ENCODE results near the gene GPANK1. TPM values are rescaled to one million over a fixed set of nuclear protein-coding genes. Genes with fewer than 3 reads are reported as not detected.

The GPANK1 gene
- total and polyA plus RNA-seq, 9 of the 15 experiments (the other 6 are each of a cell fraction or from before 2014, with no cell fraction given) = 32.2 to 111 (median 46.3) TPM

DNA sequence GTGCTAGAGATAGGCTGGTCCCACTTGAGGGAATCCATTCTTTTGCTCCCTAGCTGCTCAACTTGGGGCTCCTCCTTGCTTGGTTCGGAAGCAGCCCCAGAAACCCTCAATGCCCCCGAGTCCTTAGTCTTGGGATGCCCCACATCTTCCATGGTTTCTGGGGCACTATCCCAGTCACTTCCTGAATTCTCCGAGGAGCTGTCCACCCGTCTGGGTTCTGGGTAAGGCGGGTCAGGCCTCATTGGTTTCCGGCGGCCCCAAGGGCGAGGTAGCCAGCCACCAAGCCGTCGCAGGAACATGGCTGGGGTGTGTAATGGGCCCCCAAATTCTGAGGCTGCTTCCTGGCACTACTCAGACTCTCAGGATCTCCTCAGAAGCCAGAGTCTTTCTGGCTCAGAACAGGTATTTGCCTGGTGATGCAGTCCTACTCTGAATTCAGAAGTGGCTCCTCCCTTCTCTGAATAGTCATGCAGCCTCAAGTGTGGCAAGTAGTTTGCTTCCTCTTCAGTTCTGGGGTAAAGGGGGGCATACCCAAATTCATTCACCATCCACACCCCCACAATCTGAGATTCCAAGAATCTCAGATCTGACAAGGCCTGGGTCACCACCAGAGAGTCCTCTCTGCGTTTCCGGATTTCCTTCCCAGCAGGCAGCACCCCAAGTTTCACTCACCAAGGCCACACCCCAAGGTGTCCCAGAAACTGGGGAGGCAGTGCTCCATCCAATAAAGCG is 5.0 kb downstream of the GPANK1 start (continued):
- TF ChIP-seq, protein P1, sequence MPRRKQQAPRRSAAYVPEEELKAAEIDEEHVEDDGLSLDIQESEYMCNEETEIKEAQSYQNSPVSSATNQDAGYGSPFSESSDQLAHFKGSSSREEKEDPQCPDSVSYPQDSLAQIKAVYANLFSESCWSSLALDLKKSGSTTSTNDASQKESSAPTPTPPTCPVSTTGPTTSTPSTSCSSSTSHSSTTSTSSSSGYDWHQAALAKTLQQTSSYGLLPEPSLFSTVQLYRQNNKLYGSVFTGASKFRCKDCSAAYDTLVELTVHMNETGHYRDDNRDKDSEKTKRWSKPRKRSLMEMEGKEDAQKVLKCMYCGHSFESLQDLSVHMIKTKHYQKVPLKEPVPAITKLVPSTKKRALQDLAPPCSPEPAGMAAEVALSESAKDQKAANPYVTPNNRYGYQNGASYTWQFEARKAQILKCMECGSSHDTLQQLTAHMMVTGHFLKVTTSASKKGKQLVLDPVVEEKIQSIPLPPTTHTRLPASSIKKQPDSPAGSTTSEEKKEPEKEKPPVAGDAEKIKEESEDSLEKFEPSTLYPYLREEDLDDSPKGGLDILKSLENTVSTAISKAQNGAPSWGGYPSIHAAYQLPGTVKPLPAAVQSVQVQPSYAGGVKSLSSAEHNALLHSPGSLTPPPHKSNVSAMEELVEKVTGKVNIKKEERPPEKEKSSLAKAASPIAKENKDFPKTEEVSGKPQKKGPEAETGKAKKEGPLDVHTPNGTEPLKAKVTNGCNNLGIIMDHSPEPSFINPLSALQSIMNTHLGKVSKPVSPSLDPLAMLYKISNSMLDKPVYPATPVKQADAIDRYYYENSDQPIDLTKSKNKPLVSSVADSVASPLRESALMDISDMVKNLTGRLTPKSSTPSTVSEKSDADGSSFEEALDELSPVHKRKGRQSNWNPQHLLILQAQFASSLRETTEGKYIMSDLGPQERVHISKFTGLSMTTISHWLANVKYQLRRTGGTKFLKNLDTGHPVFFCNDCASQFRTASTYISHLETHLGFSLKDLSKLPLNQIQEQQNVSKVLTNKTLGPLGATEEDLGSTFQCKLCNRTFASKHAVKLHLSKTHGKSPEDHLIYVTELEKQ (CRISPR knock-in tag; IDR thresholded peaks at IDR 0.05) = no peak
- TF ChIP-seq, protein P2, sequence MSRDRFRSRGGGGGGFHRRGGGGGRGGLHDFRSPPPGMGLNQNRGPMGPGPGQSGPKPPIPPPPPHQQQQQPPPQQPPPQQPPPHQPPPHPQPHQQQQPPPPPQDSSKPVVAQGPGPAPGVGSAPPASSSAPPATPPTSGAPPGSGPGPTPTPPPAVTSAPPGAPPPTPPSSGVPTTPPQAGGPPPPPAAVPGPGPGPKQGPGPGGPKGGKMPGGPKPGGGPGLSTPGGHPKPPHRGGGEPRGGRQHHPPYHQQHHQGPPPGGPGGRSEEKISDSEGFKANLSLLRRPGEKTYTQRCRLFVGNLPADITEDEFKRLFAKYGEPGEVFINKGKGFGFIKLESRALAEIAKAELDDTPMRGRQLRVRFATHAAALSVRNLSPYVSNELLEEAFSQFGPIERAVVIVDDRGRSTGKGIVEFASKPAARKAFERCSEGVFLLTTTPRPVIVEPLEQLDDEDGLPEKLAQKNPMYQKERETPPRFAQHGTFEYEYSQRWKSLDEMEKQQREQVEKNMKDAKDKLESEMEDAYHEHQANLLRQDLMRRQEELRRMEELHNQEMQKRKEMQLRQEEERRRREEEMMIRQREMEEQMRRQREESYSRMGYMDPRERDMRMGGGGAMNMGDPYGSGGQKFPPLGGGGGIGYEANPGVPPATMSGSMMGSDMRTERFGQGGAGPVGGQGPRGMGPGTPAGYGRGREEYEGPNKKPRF (IDR thresholded peaks at IDR 0.05; ENCODE audit: low read depth, low read length) = no peak
- TF ChIP-seq NONO (IDR thresholded peaks at IDR 0.05; ENCODE audit: low read depth in 2 of 2, low read length in 1 of 2) (no peak), KAT7 (CRISPR knock-in tag; IDR thresholded peaks at IDR 0.05; ENCODE audit: borderline replicate concordance) (no peak), RBFOX2 (IDR thresholded peaks at IDR 0.05; ENCODE audit: low read depth, low read length) (no peak), KLF1 (tag; IDR thresholded peaks at IDR 0.05) (no peak), ZNF217 (CRISPR knock-in tag; IDR thresholded peaks at IDR 0.05) (no peak), MYC (IDR thresholded peaks at IDR 0.05; ENCODE audit: low read depth, low read length) (no peak), MYC (CRISPR knock-in tag; IDR thresholded peaks at IDR 0.05; ENCODE audit: borderline replicate concordance, low read depth) (peak; percentile 50; the same call in 1 of the 2 replicates), ESRRB (CRISPR knock-in tag; IDR thresholded peaks at IDR 0.05; ENCODE audit: borderline replicate concordance) (no peak), KAT2B (IDR thresholded peaks at IDR 0.05; ENCODE audit: low read depth, low read length) (no peak), ZBTB8A (IDR thresholded peaks at IDR 0.05; ENCODE audit: partially characterized antibody) (no peak), KLF16 (IDR thresholded peaks at IDR 0.05) (no peak), ZNF23 (CRISPR knock-in tag; IDR thresholded peaks at IDR 0.05) (no peak)
- TF ChIP-seq, protein P3, sequence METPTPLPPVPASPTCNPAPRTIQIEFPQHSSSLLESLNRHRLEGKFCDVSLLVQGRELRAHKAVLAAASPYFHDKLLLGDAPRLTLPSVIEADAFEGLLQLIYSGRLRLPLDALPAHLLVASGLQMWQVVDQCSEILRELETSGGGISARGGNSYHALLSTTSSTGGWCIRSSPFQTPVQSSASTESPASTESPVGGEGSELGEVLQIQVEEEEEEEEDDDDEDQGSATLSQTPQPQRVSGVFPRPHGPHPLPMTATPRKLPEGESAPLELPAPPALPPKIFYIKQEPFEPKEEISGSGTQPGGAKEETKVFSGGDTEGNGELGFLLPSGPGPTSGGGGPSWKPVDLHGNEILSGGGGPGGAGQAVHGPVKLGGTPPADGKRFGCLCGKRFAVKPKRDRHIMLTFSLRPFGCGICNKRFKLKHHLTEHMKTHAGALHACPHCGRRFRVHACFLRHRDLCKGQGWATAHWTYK (CRISPR knock-in tag; IDR thresholded peaks at IDR 0.05) = no peak
- TF ChIP-seq, protein P4, sequence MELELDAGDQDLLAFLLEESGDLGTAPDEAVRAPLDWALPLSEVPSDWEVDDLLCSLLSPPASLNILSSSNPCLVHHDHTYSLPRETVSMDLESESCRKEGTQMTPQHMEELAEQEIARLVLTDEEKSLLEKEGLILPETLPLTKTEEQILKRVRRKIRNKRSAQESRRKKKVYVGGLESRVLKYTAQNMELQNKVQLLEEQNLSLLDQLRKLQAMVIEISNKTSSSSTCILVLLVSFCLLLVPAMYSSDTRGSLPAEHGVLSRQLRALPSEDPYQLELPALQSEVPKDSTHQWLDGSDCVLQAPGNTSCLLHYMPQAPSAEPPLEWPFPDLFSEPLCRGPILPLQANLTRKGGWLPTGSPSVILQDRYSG (tag; conservative IDR thresholded peaks at IDR 0.05; ENCODE audit: low read depth) = 0 out of 2 replicates have a peak, but pooled peaks have one; percentile 42
- TF ChIP-seq, protein P5, sequence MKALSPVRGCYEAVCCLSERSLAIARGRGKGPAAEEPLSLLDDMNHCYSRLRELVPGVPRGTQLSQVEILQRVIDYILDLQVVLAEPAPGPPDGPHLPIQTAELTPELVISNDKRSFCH (CRISPR knock-in tag; IDR thresholded peaks at IDR 0.05) = no peak
- TF ChIP-seq, protein P5 (tag; IDR thresholded peaks at IDR 0.05) = no peak
